Left lung (tissue), 10 donors: ENCODE measurements around the gene NINJ2. TPM values are rescaled to one million over a fixed set of nuclear protein-coding genes. Genes with fewer than 3 reads are reported as not detected.

Source experiments
- ATAC-seq: fragments of 200-7000 bp; cut with Tn5 transposase; one replicate; pipeline ENCODE4 v1.9.1; 2020; ENCODE audit warnings: moderate library complexity
- DNase-seq, 4 donors: peaks; one replicate each; pipeline ENCODE4 v3.0.0-alpha.2; 2013 to 2020
- H3K27ac ChIP-seq, 2 donors: fragments of 200-600 bp; sonication (generic) in 1 of 2; one replicate each; pipeline versions ENCODE4 v1.5.0 to v1.8.0; 2020 to 2021
- H3K27me3 ChIP-seq, 2 donors: fragments of 200-600 bp; sonication (generic) in 1 of 2; one replicate each; pipeline versions ENCODE4 v1.5.0 to v1.8.0; 2020 to 2021
- H3K36me3 ChIP-seq, 2 donors: fragments of 200-600 bp; sonication (generic) in 1 of 2; one replicate each; pipeline versions ENCODE4 v1.5.0 to v1.8.0; 2020 to 2021
- H3K4me1 ChIP-seq, 2 donors: fragments of 200-600 bp; one replicate each; pipeline ENCODE4 v1.8.0; 2021
- H3K4me3 ChIP-seq, 2 donors: fragments of 200-600 bp; sonication (generic) in 1 of 2; one replicate each; pipeline versions ENCODE4 v1.5.0 to v1.8.0; 2020 to 2021; ENCODE audit warnings: mild to moderate bottlenecking in 1 of 2
- H3K9me3 ChIP-seq, 2 donors: fragments of 200-600 bp; sonication (generic) in 1 of 2; one replicate each; pipeline versions ENCODE4 v1.5.0 to v1.8.0; 2020 to 2021
- CTCF ChIP-seq, 2 donors: fragments of 200-600 bp; sonication (generic) in 1 of 2; IDR thresholded peaks; one replicate each; pipeline versions ENCODE4 v1.5.0 to v1.8.0; 2021; ENCODE audit warnings: antibody characterized with exemption in 2 of 2
- intact Hi-C, 2 donors: fragments of 100-400 bp; cut with DNase I; formaldehyde crosslinking; loops; one replicate each; pipeline versions ENCODE4 v1.11.2 to v1.14.2; 2022
- polyA plus RNA-seq, 6 donors: library from polyadenylated mRNA; unstranded; fragments of 120-200 nt; gene quantifications; one replicate each; pipeline ENCODE4 v1.2.1, GENCODE V29; 2013; ENCODE audit not compliant: insufficient read length in 6 of 6
- total RNA-seq, 2 donors: library from RNA; stranded (reverse); fragmentation: NEBNext Ultra II Directional; extraction: Animal tissue kit (Norgen Biotek cat#: 25700); gene quantifications; one replicate each; pipeline ENCODE4 v1.2.1, GENCODE V29; 2021
- donor health status: DM: no; HTN: yes; CAD: no.
- donor health status: DM: no; HTN: no; CAD: no.

Gene NINJ2
- total and polyA plus RNA-seq, 8 donors = 1.2 to 18.0 (median 2.8) TPM

GRCh38 chr12:673849-674248 is 10.6 kb upstream of the NINJ2 start:
- no peaks in the 10 kb centered on the region for H3K36me3 ChIP-seq
- TF ChIP-seq CTCF (IDR thresholded peaks at IDR 0.05) = no peak
- H3K4me3 ChIP-seq = no peak overlapping the region
- peak overlapping the region in 1 of 2 donors; percentile 83 for H3K27ac ChIP-seq
- intact Hi-C loops = no loop called here
- H3K4me1 ChIP-seq = peaks cover 0 to 19% of the 10 kb centered on the region in 2 donors
- no peaks in the 10 kb centered on the region for H3K9me3 ChIP-seq
- DNase-seq (no peak), ATAC-seq (no peak)
- H3K27me3 ChIP-seq = no peaks in the 10 kb centered on the region

GRCh38 chr12:669576-669945 is 6.3 kb upstream of the NINJ2 start:
- Histone ChIP-seq H3K27ac (no peak overlapping the region), H3K4me1 (peaks cover 0 to 32% of the 10 kb centered on the region in 2 donors), H3K27me3 (no peaks in the 10 kb centered on the region), H3K4me3 (no peak overlapping the region), H3K9me3 (no peaks in the 10 kb centered on the region), H3K36me3 (no peaks in the 10 kb centered on the region)
- no peak for TF ChIP-seq CTCF (IDR thresholded peaks at IDR 0.05)
- intact Hi-C loops = no loop called here
- no peak for DNase-seq
- ATAC-seq = no peak

GRCh38 chr12:668090-668481 is 4.8 kb upstream of the NINJ2 start:
- no peak for TF ChIP-seq CTCF (IDR thresholded peaks at IDR 0.05)

GRCh38 chr12:666766-667308 is 3.6 kb upstream of the NINJ2 start:
- no peaks in the 10 kb centered on the region for H3K36me3 ChIP-seq
- ATAC-seq (no peak), DNase-seq (no peak)
- no peaks in the 10 kb centered on the region for H3K27me3 ChIP-seq
- intact Hi-C loops = no loop called here
- TF ChIP-seq CTCF (IDR thresholded peaks at IDR 0.05) = no peak
- no peaks in the 10 kb centered on the region for H3K9me3 ChIP-seq
- H3K27ac ChIP-seq = no peak overlapping the region
- no peak overlapping the region for H3K4me3 ChIP-seq
- peaks cover 5 to 44% of the 10 kb centered on the region in 2 donors for H3K4me1 ChIP-seq

More at GRCh38 chr12:668090-668481, 4.8 kb upstream of the NINJ2 start:
- Histone ChIP-seq H3K4me1 (peaks cover 3 to 33% of the 10 kb centered on the region in 2 donors), H3K27ac (no peak overlapping the region), H3K4me3 (no peak overlapping the region), H3K9me3 (no peaks in the 10 kb centered on the region), H3K27me3 (no peaks in the 10 kb centered on the region), H3K36me3 (no peaks in the 10 kb centered on the region)
- intact Hi-C loops = no loop called here
- DNase-seq = no peak
- ATAC-seq = no peak

- no peaks in the 10 kb centered on the region for H3K27me3 ChIP-seq
- H3K27ac ChIP-seq = no peak overlapping the region
- intact Hi-C loops = no loop called here
These were observed 2.8 kb upstream of the NINJ2 start for GRCh38 chr12:666066-666465.

More at GRCh38 chr12:666066-666465, 2.8 kb upstream of the NINJ2 start:
- peaks cover 5 to 51% of the 10 kb centered on the region in 2 donors for H3K4me1 ChIP-seq
- no peak for ATAC-seq
- no peaks in the 10 kb centered on the region for H3K9me3 ChIP-seq
- no peaks in the 10 kb centered on the region for H3K36me3 ChIP-seq
- no peak overlapping the region for H3K4me3 ChIP-seq
- no peak for DNase-seq
- TF ChIP-seq CTCF (IDR thresholded peaks at IDR 0.05) = no peak
